GM06990 (cell line): ENCODE data around the gene S100B.

Source experiments
- DNase-seq: peaks from one replicate; pipeline ENCODE4 v3.0.0-alpha.2; 2011; ENCODE audit not compliant: insufficient read length; ENCODE audit errors: extremely low read depth
- H3K27me3 ChIP-seq: replicated peaks from 2 replicates; pipeline ENCODE4 v1.6.0; 2011; ENCODE audit warnings: low read length; ENCODE audit not compliant: control insufficient read depth, insufficient read depth
- H3K36me3 ChIP-seq: 2 replicates; pipeline ENCODE4 v1.5.1; 2011; ENCODE audit warnings: low read length; ENCODE audit not compliant: control insufficient read depth, insufficient read depth
- H3K4me3 ChIP-seq: replicated peaks from 2 replicates; pipeline ENCODE4 v1.5.1; 2011; ENCODE audit warnings: low read depth, mild to moderate bottlenecking, control low read depth, low read length
- TF ChIP-seq, protein P1 (sequence below): IDR thresholded peaks from 2 replicates; pipeline ENCODE4 v1.5.1; 2011; ENCODE audit warnings: low read length, control low read depth, mild to moderate bottlenecking, inconsistent platforms; ENCODE audit not compliant: insufficient read depth, poor library complexity, severe bottlenecking

S100B gene

DNA sequence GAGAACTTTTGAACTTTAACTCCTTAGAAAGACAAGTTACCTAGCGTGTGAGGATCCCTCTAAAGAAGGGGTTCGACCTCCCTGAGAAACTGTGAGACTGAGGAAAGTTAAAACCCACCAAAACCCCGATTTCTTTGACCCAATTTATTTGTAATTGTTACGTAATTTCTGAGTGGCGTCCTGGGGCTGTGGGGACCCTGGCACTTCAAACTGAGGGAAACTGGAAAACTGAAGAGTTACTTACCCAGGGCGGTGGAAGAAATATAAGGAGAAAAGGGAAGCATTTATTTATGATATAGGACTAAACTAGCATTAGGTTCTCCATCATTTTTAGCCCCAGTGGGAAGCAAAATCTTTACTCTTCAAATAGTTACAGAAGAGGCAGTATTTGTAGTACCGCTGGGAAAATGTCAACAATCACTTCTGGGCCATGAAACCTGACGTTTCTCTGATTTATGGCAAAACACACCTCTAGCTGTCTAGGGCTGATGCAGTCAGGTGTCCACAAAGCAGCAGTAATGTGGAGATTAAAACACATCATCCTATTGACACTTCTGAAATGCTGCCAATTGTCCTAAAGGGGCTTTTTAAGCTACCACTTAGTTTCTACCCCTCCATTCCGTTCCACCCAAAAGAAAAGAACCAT, 430 bp downstream of the S100B start:
- no peak overlapping the region for H3K4me3 ChIP-seq
- TF ChIP-seq, protein P1, sequence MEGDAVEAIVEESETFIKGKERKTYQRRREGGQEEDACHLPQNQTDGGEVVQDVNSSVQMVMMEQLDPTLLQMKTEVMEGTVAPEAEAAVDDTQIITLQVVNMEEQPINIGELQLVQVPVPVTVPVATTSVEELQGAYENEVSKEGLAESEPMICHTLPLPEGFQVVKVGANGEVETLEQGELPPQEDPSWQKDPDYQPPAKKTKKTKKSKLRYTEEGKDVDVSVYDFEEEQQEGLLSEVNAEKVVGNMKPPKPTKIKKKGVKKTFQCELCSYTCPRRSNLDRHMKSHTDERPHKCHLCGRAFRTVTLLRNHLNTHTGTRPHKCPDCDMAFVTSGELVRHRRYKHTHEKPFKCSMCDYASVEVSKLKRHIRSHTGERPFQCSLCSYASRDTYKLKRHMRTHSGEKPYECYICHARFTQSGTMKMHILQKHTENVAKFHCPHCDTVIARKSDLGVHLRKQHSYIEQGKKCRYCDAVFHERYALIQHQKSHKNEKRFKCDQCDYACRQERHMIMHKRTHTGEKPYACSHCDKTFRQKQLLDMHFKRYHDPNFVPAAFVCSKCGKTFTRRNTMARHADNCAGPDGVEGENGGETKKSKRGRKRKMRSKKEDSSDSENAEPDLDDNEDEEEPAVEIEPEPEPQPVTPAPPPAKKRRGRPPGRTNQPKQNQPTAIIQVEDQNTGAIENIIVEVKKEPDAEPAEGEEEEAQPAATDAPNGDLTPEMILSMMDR = no peak
- no peak for DNase-seq
- no peaks in the 10 kb centered on the region for H3K27me3 ChIP-seq
- H3K36me3 ChIP-seq = no peaks in the 10 kb centered on the region

DNA sequence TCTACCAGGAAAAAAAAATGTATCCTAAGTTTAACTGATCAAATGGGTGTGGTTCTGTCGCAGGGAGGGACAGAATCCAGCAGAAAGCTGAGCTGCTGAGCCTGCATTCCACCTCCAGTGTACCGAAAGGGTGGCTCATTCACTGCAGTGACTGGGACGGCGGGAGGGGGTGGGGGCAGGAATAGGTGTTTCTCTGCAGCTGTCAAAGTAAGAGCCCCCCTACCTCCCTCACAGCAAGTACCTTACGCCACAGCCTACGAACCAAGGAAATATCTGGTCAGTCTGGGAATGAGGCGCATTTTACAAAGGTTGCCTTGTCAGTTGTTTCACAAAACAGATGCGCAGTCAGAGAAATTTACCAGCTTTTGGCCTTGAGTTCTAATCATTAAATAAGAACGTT, 1.7 kb downstream of the S100B start:
- DNase-seq = no peak
- TF ChIP-seq, protein P1 = no peak
- Histone ChIP-seq H3K4me3 (no peak overlapping the region), H3K27me3 (no peaks in the 10 kb centered on the region), H3K36me3 (no peaks in the 10 kb centered on the region)

DNA sequence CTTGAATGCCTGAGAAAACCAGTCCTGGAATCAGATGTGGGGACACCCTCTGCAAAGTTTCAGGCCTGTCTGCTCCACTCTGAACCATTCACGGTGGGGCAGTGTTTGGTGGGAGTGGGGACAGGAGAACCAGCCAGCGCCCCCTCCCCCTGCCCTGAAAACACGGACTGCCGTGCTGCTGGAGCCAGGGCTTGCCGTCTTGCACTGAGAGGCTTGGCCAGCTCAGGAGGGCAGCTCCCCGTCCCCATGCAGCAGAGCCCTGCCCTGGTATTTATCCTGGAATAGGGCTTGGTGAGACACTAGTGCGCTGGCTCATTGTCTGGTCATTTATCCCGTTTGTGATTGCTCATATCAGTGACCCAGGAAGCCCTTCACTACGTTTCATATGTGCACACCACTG, 3.9 kb downstream of the S100B start:
- DNase-seq = no peak

DNA sequence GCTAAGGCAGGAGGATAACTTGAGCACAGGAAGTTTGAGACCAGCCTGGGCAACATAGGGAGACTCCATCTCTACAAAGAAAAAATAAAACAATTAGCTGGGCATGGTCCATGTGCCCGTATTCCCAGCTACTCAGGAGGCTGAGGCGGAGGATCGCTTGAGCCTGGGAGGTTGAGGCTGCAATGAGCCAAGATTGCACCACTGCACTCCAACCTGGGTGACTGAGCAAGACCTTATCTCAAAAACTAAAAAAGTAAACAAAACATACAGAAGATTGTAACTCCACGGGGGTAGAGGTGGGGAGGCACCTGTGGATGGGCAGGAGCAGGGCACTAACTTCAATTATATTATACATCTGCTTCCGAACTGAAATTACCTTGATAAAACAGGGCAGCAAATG, 4.6 kb downstream of the S100B start:
- TF ChIP-seq, protein P1 = no peak
- H3K36me3 ChIP-seq = no peaks in the 10 kb centered on the region
- no peak for DNase-seq
- no peak overlapping the region for H3K4me3 ChIP-seq
- H3K27me3 ChIP-seq = no peaks in the 10 kb centered on the region

More for the DNA sequence above, 3.9 kb downstream of the S100B start:
- Histone ChIP-seq H3K4me3 (no peak overlapping the region), H3K27me3 (no peaks in the 10 kb centered on the region), H3K36me3 (no peaks in the 10 kb centered on the region)
- TF ChIP-seq, protein P1 = no peak

DNA sequence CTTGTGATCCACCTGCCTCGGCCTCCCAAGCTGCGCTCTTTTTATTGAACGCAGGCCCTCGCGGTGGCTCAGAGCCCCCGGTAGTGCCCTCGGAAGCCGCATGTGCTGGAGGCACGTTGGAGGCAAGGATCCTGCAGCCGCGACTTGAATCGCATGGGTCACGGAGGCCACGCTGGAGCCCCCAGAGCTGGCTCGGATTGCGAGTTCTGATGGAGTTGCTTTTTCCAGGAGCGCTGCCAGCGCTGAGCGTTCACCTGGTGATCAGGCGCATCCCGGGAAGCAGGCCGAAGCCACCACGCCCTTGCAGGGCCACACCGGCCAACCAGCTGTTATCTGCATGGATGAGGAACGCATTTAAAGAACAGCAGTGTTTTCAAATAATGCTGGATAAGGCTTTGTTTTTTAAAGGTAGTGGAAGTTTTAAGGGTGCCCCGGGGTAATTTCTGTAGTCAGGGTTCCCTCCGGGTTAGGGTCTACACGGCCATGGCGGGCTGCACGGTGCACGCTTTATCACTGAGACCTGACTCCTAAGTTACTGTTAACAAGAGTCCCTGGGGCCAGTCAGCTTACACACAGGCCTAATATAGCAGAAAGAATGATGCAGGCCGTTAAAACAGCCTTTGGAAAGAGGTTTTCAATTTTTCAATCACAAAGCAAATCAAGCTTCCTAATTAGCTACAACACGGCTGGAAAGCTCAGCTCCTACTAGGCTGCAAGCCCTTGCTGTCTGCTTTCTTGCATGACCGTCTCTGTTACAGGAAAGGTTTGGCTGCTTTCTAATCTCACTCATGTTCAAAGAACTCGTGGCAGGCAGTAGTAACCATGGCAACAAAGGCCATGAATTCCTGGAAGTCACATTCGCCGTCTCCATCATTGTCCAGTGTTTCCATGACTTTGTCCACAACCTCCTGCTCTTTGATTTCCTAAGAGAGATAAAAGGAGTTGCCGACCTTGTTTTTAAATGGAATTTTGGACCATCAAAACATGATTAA, 6.0 kb downstream of the S100B start:
- Histone ChIP-seq H3K36me3 (no peaks in the 10 kb centered on the region), H3K4me3 (no peak overlapping the region), H3K27me3 (no peaks in the 10 kb centered on the region)
- TF ChIP-seq, protein P1 = no peak
- DNase-seq = no peak
